GM21528 (cell line): ENCODE data around the gene MAP6D1.

Source experiments
- ATAC-seq: cut with Tn5 transposase; IDR thresholded peaks from one replicate; pipeline ENCODE4 v1.9.1; 2021; ENCODE audit warnings: mild to moderate bottlenecking, moderate library complexity; ENCODE audit not compliant: unreplicated experiment, low FRiP score

The MAP6D1 gene

GRCh38 chr3:183824761-183825455 is 469 bp downstream of the MAP6D1 start:
- peak; percentile 18 for ATAC-seq

GRCh38 chr3:183823963-183824362 is 1.4 kb downstream of the MAP6D1 start:
- no peak for ATAC-seq

- ATAC-seq, result no peak
These were observed 2.7 kb downstream of the MAP6D1 start for GRCh38 chr3:183822631-183823030.

- ATAC-seq, result no peak
These were observed 5.5 kb downstream of the MAP6D1 start for GRCh38 chr3:183819831-183820230.

- ATAC-seq, result no peak
These were observed 6.4 kb downstream of the MAP6D1 start for GRCh38 chr3:183818706-183819624.

- ATAC-seq, result no peak
These were observed 7.2 kb downstream of the MAP6D1 start for GRCh38 chr3:183818041-183818620.

GRCh38 chr3:183817639-183818038 is 7.7 kb downstream of the MAP6D1 start:
- no peak for ATAC-seq

- ATAC-seq, result no peak
These were observed 8.5 kb downstream of the MAP6D1 start for GRCh38 chr3:183816681-183817510.

GRCh38 chr3:183815951-183816475 is 9.4 kb downstream of the MAP6D1 start:
- no peak for ATAC-seq

GRCh38 chr3:183815563-183815940 is 9.8 kb downstream of the MAP6D1 start:
- ATAC-seq, result no peak

- ATAC-seq, result no peak
These were observed 11.1 kb downstream of the MAP6D1 start for GRCh38 chr3:183814240-183814639.

- ATAC-seq, result no peak
These were observed 12.5 kb downstream of the MAP6D1 start for GRCh38 chr3:183812761-183813445.

- ATAC-seq, result no peak
These were observed 13.7 kb downstream of the MAP6D1 start for GRCh38 chr3:183811638-183812037.

- ATAC-seq, result no peak
These were observed 14.5 kb downstream of the MAP6D1 start for GRCh38 chr3:183810643-183811594.

- ATAC-seq, result no peak
These were observed 16.1 kb downstream of the MAP6D1 start for GRCh38 chr3:183809270-183809669.

- no peak for ATAC-seq
These were observed 17.0 kb downstream of the MAP6D1 start for GRCh38 chr3:183808355-183808754.

- ATAC-seq, result no peak
These were observed 17.5 kb downstream of the MAP6D1 start for GRCh38 chr3:183807881-183808280.

GRCh38 chr3:183807209-183807728 is 18.1 kb downstream of the MAP6D1 start:
- ATAC-seq, result no peak
